HCT116 (cell line): Measurements from ENCODE around the gene KLF11. TPM values are rescaled to one million over a fixed set of nuclear protein-coding genes. Genes with fewer than 3 reads are reported as not detected.

Source experiments
- ATAC-seq: fragments of 200-7000 bp; cut with Tn5 transposase; 2 replicates; pipeline ENCODE4 v1.9.1; 2020; ENCODE audit warnings: mild to moderate bottlenecking, moderate library complexity
- BruUV-seq: library from RNA; stranded (reverse); fragments of 400-500 nt; replicated peaks from 2 replicates; lab custom pipeline; 2021; lab: Mats Ljungman, UMichigan
- CTCF ChIA-PET: fragments of 300-600 bp; sonication (Branson Sonifier 250); formaldehyde crosslinking; loops from one replicate; lab custom pipeline; 2021; ENCODE audit warnings: antibody characterized with exemption; lab: Charles Lee
- POLR2A ChIA-PET: fragments of 300-600, 350-600 bp; sonication (Branson Sonifier 250); formaldehyde crosslinking; loops from one replicate; lab custom pipeline; 2021; ENCODE audit warnings: antibody characterized with exemption; lab: Charles Lee
- RAD21 ChIA-PET, 2 experiments: fragments of 300-600 bp; sonication (Branson Sonifier 250); formaldehyde crosslinking; loops; one replicate each; lab custom pipeline; 2023; ENCODE audit warnings: low total read pairs in 2 of 2; ENCODE audit not compliant: uncharacterized antibody in 2 of 2, unreplicated experiment in 2 of 2, low non-redundant PET in 1 of 2; lab: Charles Lee
- DNase-seq: peaks from one replicate; pipeline ENCODE4 v3.0.0-alpha.2; 2010; ENCODE audit warnings: low read depth, low spot score
- H2AFZ ChIP-seq: fragments of 200-600 bp; shearing (Covaris generic), sonication (generic); 2 replicates; pipeline ENCODE4 v1.6.1; 2017; ENCODE audit warnings: low read depth, mixed run types, mixed read lengths, antibody characterized with exemption, low read length; ENCODE audit not compliant: poor library complexity, severe bottlenecking
- H3K27ac ChIP-seq: 2 replicates; pipeline ENCODE4 v1.5.1; 2012; ENCODE audit warnings: low read depth, low read length
- H3K27me3 ChIP-seq: fragments of 200-600 bp; sonication (generic); 2 replicates; pipeline ENCODE4 v1.6.1; 2016; ENCODE audit warnings: mixed run types, low read length, mixed read lengths; ENCODE audit not compliant: insufficient read depth
- H3K36me3 ChIP-seq, 2 experiments: fragments of 200-500 bp in 1 of 2; fragments of 200-600 bp in 1 of 2; sonication (Bioruptor generic) in 1 of 2; sonication (generic) in 1 of 2; 2 replicates each; pipeline versions ENCODE4 v1.5.1 to v1.6.1; 2014 to 2016; ENCODE audit warnings: low read length in 2 of 2, inconsistent platforms in 1 of 2, mixed read lengths in 1 of 2, mixed run types in 1 of 2; ENCODE audit not compliant: insufficient read depth in 2 of 2, control insufficient read depth in 1 of 2
- H3K4me1 ChIP-seq, 2 experiments: fragments of 200-600 bp in 1 of 2; sonication (generic) in 1 of 2; 2 replicates each; pipeline versions ENCODE4 v1.5.1 to v1.6.1; 2012 to 2017; ENCODE audit warnings: low read length in 2 of 2, inconsistent platforms in 1 of 2, mild to moderate bottlenecking in 1 of 2, mixed read lengths in 1 of 2, mixed run types in 1 of 2, moderate library complexity in 1 of 2; ENCODE audit not compliant: insufficient read depth in 2 of 2, control insufficient read depth in 1 of 2
- H3K4me2 ChIP-seq: fragments of 200-600 bp; sonication (generic); 2 replicates; pipeline ENCODE4 v1.6.1; 2017; ENCODE audit warnings: mixed run types, low read length, mixed read lengths
- H3K4me3 ChIP-seq, 2 experiments: fragments of 200-600 bp in 1 of 2; sonication (generic) in 1 of 2; replicated peaks in 1 of 2; 2 replicates each; pipeline ENCODE4 v1.5.1; 2011 to 2016; ENCODE audit warnings: low read length in 2 of 2, control low read depth in 1 of 2, low read depth in 1 of 2, mild to moderate bottlenecking in 1 of 2, mixed read lengths in 1 of 2, mixed run types in 1 of 2
- H3K79me2 ChIP-seq: fragments of 200-600 bp; sonication (generic); 2 replicates; pipeline ENCODE4 v1.6.1; 2017; ENCODE audit warnings: mild to moderate bottlenecking, mixed run types, low read length, moderate library complexity, mixed read lengths; ENCODE audit not compliant: insufficient read depth
- H3K9ac ChIP-seq: fragments of 200-600 bp; sonication (generic); 2 replicates; pipeline ENCODE4 v1.6.1; 2016; ENCODE audit warnings: low read length, mixed read lengths
- H3K9me2 ChIP-seq: fragments of 200-600 bp; sonication (generic), shearing (Covaris generic); 2 replicates; pipeline ENCODE4 v1.6.1; 2017; ENCODE audit warnings: mixed run types, mild to moderate bottlenecking, moderate library complexity; ENCODE audit not compliant: insufficient read depth
- H3K9me3 ChIP-seq, 2 experiments: fragments of 200-500 bp in 1 of 2; fragments of 200-600 bp in 1 of 2; sonication (Bioruptor generic) in 1 of 2; sonication (generic) in 1 of 2; 2 replicates each; pipeline ENCODE4 v1.6.1; 2014 to 2017; ENCODE audit warnings: low read length in 2 of 2, mixed read lengths in 2 of 2, inconsistent platforms in 1 of 2, low read depth in 1 of 2, mild to moderate bottlenecking in 1 of 2, mixed run types in 1 of 2, moderate library complexity in 1 of 2; ENCODE audit not compliant: control insufficient read depth in 1 of 2, insufficient read depth in 1 of 2
- H4K20me1 ChIP-seq: fragments of 200-600 bp; sonication (generic), shearing (Covaris generic); 2 replicates; pipeline ENCODE4 v1.6.1; 2017; ENCODE audit warnings: mixed run types, mild to moderate bottlenecking, moderate library complexity; ENCODE audit not compliant: insufficient read depth
- ATF3 ChIP-seq: IDR thresholded peaks from 2 replicates; pipeline ENCODE4 v1.6.1; 2012
- CEBPB ChIP-seq: IDR thresholded peaks from 2 replicates; pipeline ENCODE4 v1.6.1; 2012; ENCODE audit warnings: low read depth
- CTCF ChIP-seq, 3 experiments: fragments of 200-600 bp in 1 of 3; sonication (generic) in 1 of 3; IDR thresholded peaks in 2 of 3; conservative IDR thresholded peaks in 1 of 3; 2 replicates each; pipeline ENCODE4 v1.5.1; 2012 to 2017; ENCODE audit warnings: low read depth in 2 of 3, low read length in 2 of 3, antibody characterized with exemption in 1 of 3, borderline replicate concordance in 1 of 3, control low read depth in 1 of 3, mild to moderate bottlenecking in 1 of 3, mixed read lengths in 1 of 3, mixed run types in 1 of 3, moderate library complexity in 1 of 3; ENCODE audit not compliant: insufficient read depth in 1 of 3
- ELF1 ChIP-seq: IDR thresholded peaks from 2 replicates; pipeline ENCODE4 v1.6.1; 2012; ENCODE audit warnings: low read depth, borderline replicate concordance
- EZH2 ChIP-seq: fragments of 200-600 bp; sonication (generic); IDR thresholded peaks from 2 replicates; pipeline ENCODE4 v1.6.1; 2017; ENCODE audit warnings: antibody characterized with exemption, mixed run types
- EZH2phosphoT487 ChIP-seq: fragments of 200-600 bp; IDR thresholded peaks from 2 replicates; pipeline ENCODE4 v1.6.1; 2018; ENCODE audit warnings: antibody characterized with exemption, borderline replicate concordance
- FOSL1 ChIP-seq: IDR thresholded peaks from 2 replicates; pipeline ENCODE4 v1.6.1; 2012; ENCODE audit warnings: low read depth
- JUND ChIP-seq: IDR thresholded peaks from 2 replicates; pipeline ENCODE4 v1.6.1; 2012
- MAX ChIP-seq: IDR thresholded peaks from 2 replicates; pipeline ENCODE4 v1.6.1; 2012
- RAD21 ChIP-seq: IDR thresholded peaks from 2 replicates; pipeline ENCODE4 v1.6.1; 2012; ENCODE audit warnings: low read depth, mild to moderate bottlenecking
- REST ChIP-seq: IDR thresholded peaks from 2 replicates; pipeline ENCODE4 v1.6.1; 2012; ENCODE audit warnings: low read depth
- SIN3A ChIP-seq: IDR thresholded peaks from 2 replicates; pipeline ENCODE4 v1.6.1; 2012; ENCODE audit warnings: low read depth
- TCF7L2 ChIP-seq: IDR thresholded peaks from 2 replicates; pipeline ENCODE4 v1.7.0; 2011; ENCODE audit warnings: borderline replicate concordance, inconsistent platforms; ENCODE audit not compliant: insufficient read depth, insufficient read length; ENCODE audit errors: extremely low read depth
- YY1 ChIP-seq: IDR thresholded peaks from 2 replicates; pipeline ENCODE4 v1.6.1; 2011; ENCODE audit warnings: low read length, low read depth, moderate library complexity, mild to moderate bottlenecking; ENCODE audit not compliant: insufficient replicate concordance; ENCODE audit errors: extremely low read depth
- ZFX ChIP-seq: fragments of 450-650 bp; IDR thresholded peaks from 2 replicates; pipeline ENCODE4 v1.6.1; 2017
- intact Hi-C: fragments of 100-400 bp; cut with micrococcal nuclease; formaldehyde crosslinking; loops from 2 replicates; pipeline ENCODE4 v1.10.0; 2022
- total RNA-seq: library from RNA; stranded (reverse); gene quantifications from one replicate; pipeline ENCODE4 v1.2.1, GENCODE V29; 2021; ENCODE audit not compliant: unreplicated experiment

The KLF11 gene
- total RNA-seq, 1 experiment from 2014 or later = 9.0 TPM

- no peak for ATAC-seq
- H3K9me2 ChIP-seq = no peaks in the 10 kb centered on the region
- H3K79me2 ChIP-seq = no peaks in the 10 kb centered on the region
- peaks cover 0 to 6% of the 10 kb centered on the region in 2 experiments; a peak in 1 of 4 replicates for H3K4me1 ChIP-seq
- H3K27ac ChIP-seq = no peak overlapping the region
- no peak overlapping the region for H3K4me2 ChIP-seq
- H3K27me3 ChIP-seq = 0 out of 2 replicates have a peak, but pooled peaks cover 2% of the 10 kb centered on the region
- BruUV-seq = no TSS peak
- ChIA-PET CTCF (interaction anchor here (1.6 to 2.2 kb wide), 3 partner anchors 13 to 350 kb away, joined by 4 to 12 read pairs (median 11); no protein-coding TSS in a partner anchor), RAD21 (interaction anchor here in 1 of 2 experiments (0.6 kb wide), 1 partner anchor 13 kb away, joined by 5 read pairs; no protein-coding TSS in a partner anchor), POLR2A (no interaction called here)
- intact Hi-C loops = no loop called here
- H2AFZ ChIP-seq = no peak overlapping the region
- no peaks in the 10 kb centered on the region for H4K20me1 ChIP-seq
- no peak overlapping the region for H3K4me3 ChIP-seq
- H3K9me3 ChIP-seq = no peaks in the 10 kb centered on the region
- no peak for DNase-seq
- TF ChIP-seq ELF1 = no peak
- no peak for TF ChIP-seq CEBPB
- no peak for TF ChIP-seq EZH2
- no peak for TF ChIP-seq REST
- no peak for TF ChIP-seq SIN3A
- TF ChIP-seq RAD21 = no peak
- TF ChIP-seq CTCF (IDR thresholded peaks at IDR 0.05 in 2 of 3, conservative IDR thresholded peaks at IDR 0.05 in 1 of 3; ENCODE audit: borderline replicate concordance in 1 of 3, insufficient read depth in 1 of 3, low read depth in 2 of 3, low read length in 2 of 3) = no peak
- no peak for TF ChIP-seq YY1
- no peak for TF ChIP-seq ATF3
- no peak for TF ChIP-seq FOSL1
- no peak for TF ChIP-seq EZH2phosphoT487
- TF ChIP-seq JUND = no peak
- TF ChIP-seq TCF7L2 = no peak
- TF ChIP-seq ZFX = no peak
- TF ChIP-seq MAX = no peak
- H3K9ac ChIP-seq = no peak overlapping the region
- no peaks in the 10 kb centered on the region for H3K36me3 ChIP-seq
These were observed 41.8 kb downstream of the KLF11 start for GRCh38 chr2:10085043-10085667.
